Psoas muscle (tissue), 8 donors: ENCODE measurements around the gene PRR5L. TPM values are rescaled to one million over a fixed set of nuclear protein-coding genes. Genes with fewer than 3 reads are reported as not detected.

ENCODE experiments used
- ATAC-seq, 4 donors: fragments of 200-7000 bp; cut with Tn5 transposase; one replicate each; pipeline ENCODE4 v1.9.1; 2020; ENCODE audit warnings: moderate library complexity in 3 of 4, mild to moderate bottlenecking in 2 of 4
- DNase-seq, 2 donors: peaks; one replicate each; pipeline ENCODE4 v3.0.0-alpha.2; 2020
- H3K27ac ChIP-seq: fragments of 200-600 bp; one replicate; pipeline ENCODE4 v1.8.0; 2022
- H3K27me3 ChIP-seq, 3 donors: fragments of 200-600 bp in 1 of 3; one replicate each; pipeline versions ENCODE4 v1.6.1 to v1.8.0; 2013 to 2022; ENCODE audit warnings: low read length in 2 of 3, mild to moderate bottlenecking in 2 of 3, moderate library complexity in 1 of 3; ENCODE audit not compliant: insufficient read depth in 3 of 3
- H3K36me3 ChIP-seq, 2 donors: fragments of 200-600 bp in 1 of 2; one replicate each; pipeline versions ENCODE4 v1.6.1 to v1.8.0; 2013 to 2022; ENCODE audit warnings: low read depth in 1 of 2, mild to moderate bottlenecking in 1 of 2, moderate library complexity in 1 of 2; ENCODE audit not compliant: insufficient read depth in 1 of 2
- H3K4me1 ChIP-seq: fragments of 200-600 bp; one replicate; pipeline ENCODE4 v1.8.0; 2022
- H3K4me3 ChIP-seq: fragments of 200-600 bp; one replicate; pipeline ENCODE4 v1.8.0; 2022; ENCODE audit warnings: mild to moderate bottlenecking
- H3K9me3 ChIP-seq: fragments of 200-600 bp; one replicate; pipeline ENCODE4 v1.8.0; 2022
- WGBS, 3 donors: extraction: QIAGEN DNeasy Blood & Tissue Kit; methylation state at CpG; one replicate each; pipeline versions ENCODE4 v1.1.6 to v1.1.7; 2013; 5-methylcytosine and 5-hydroxymethylcytosine counted together
- intact Hi-C, 2 donors: fragments of 100-400 bp; cut with DNase I; formaldehyde crosslinking; loops; one replicate each; pipeline versions ENCODE4 v1.11.0 to v1.14.2; 2022
- polyA plus RNA-seq, 3 donors: library from polyadenylated mRNA; stranded (reverse); fragments of 200-250 nt; gene quantifications; one replicate each; pipeline ENCODE4 v1.2.3, GENCODE V29; 2013
- total RNA-seq, 4 donors: library from RNA; stranded (reverse); fragmentation: NEBNext Ultra II Directional in 2 of 4; extraction: Animal tissue kit (Norgen Biotek cat#: 25700) in 2 of 4; gene quantifications; one replicate each; pipeline versions ENCODE4 v1.2.1 to v1.2.4, GENCODE V29; 2021 to 2023
- TF ChIP-seq, protein P1 (sequence below): fragments of 200-600 bp; IDR thresholded peaks from one replicate; pipeline ENCODE4 v1.8.0; 2022; ENCODE audit warnings: antibody characterized with exemption
- donor health status: healthy with polysubstance abuse.
- donor health status: DM: no; HTN: no; CAD: no; lungs with moderate emphysema.
- donor health status: Bipolar disorder and iron deficiency.
- donor health status: healthy.
- donor health status: DM: yes; HTN: yes; CAD: no.
- donor health status: DM: no; HTN: no; CAD: no.
- donor health status: DM: no; HTN: no; CAD: no.
- donor health status: DM: yes; HTN: yes; CAD: no.

PRR5L gene
- total and polyA plus RNA-seq, 7 donors, result 0.39 to 2.5 (median 0.86) TPM

- intact Hi-C loops, result no loop called here
- peaks cover 17% of the 10 kb centered on the region for H3K4me1 ChIP-seq
- no peak for ATAC-seq
- WGBS, 3 donors, result 88 to 95% (median 94%) methylated on average over 7 of the region's 7 CpGs
- TF ChIP-seq, protein P1, sequence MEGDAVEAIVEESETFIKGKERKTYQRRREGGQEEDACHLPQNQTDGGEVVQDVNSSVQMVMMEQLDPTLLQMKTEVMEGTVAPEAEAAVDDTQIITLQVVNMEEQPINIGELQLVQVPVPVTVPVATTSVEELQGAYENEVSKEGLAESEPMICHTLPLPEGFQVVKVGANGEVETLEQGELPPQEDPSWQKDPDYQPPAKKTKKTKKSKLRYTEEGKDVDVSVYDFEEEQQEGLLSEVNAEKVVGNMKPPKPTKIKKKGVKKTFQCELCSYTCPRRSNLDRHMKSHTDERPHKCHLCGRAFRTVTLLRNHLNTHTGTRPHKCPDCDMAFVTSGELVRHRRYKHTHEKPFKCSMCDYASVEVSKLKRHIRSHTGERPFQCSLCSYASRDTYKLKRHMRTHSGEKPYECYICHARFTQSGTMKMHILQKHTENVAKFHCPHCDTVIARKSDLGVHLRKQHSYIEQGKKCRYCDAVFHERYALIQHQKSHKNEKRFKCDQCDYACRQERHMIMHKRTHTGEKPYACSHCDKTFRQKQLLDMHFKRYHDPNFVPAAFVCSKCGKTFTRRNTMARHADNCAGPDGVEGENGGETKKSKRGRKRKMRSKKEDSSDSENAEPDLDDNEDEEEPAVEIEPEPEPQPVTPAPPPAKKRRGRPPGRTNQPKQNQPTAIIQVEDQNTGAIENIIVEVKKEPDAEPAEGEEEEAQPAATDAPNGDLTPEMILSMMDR, result no peak
- no peaks in the 10 kb centered on the region for H3K9me3 ChIP-seq
- no peak overlapping the region for H3K4me3 ChIP-seq
- no peaks in the 10 kb centered on the region for H3K36me3 ChIP-seq
- H3K27me3 ChIP-seq, result no peaks in the 10 kb centered on the region
- DNase-seq, result no peak
- H3K27ac ChIP-seq, result no peak overlapping the region
Observed at GRCh38 chr11:36459046-36459445, 163.0 kb downstream of the PRR5L start.

- TF ChIP-seq, protein P1, result no peak
- no peak for DNase-seq
- no peak for ATAC-seq
- intact Hi-C loops, result no loop called here
- no peaks in the 10 kb centered on the region for H3K36me3 ChIP-seq
- H3K4me1 ChIP-seq, result peaks cover 17% of the 10 kb centered on the region
- H3K9me3 ChIP-seq, result no peaks in the 10 kb centered on the region
- 85 to 93% (median 92%) methylated on average over 10 of the region's 10 CpGs for WGBS, 3 donors
- H3K27ac ChIP-seq, result no peak overlapping the region
- H3K27me3 ChIP-seq, result no peaks in the 10 kb centered on the region
- H3K4me3 ChIP-seq, result no peak overlapping the region
Observed at GRCh38 chr11:36460220-36460619, 164.1 kb downstream of the PRR5L start.

DNA sequence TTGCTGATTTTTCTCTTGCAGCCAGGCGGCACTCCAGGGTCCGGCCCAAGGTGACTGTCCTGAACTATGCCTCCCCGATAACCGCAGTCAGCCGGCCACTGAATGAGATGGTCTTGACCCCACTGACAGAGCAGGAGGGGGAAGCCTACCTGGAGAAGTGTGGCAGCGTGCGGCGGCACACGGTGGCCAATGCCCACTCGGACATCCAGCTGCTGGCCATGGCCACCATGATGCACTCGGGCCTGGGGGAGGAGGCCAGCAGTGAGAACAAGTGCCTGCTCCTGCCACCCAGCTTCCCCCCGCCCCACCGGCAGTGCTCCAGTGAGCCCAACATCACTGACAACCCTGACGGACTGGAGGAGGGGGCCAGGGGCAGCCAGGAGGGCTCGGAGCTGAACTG lies 166.2 kb downstream of the PRR5L start:
- Histone ChIP-seq H3K27me3 (no peaks in the 10 kb centered on the region), H3K27ac (no peak overlapping the region), H3K9me3 (no peaks in the 10 kb centered on the region), H3K4me1 (no peaks in the 10 kb centered on the region), H3K4me3 (no peak overlapping the region), H3K36me3 (no peaks in the 10 kb centered on the region)
- TF ChIP-seq, protein P1, result no peak
- ATAC-seq (no peak), DNase-seq (no peak)
- 97 to 99% (median 97%) methylated on average over 14 to 15 of the region's 15 CpGs for WGBS, 3 donors
- intact Hi-C loops, result no loop called here

- H3K36me3 ChIP-seq, result no peaks in the 10 kb centered on the region
- 79 to 82% (median 79%) methylated on average over 3 of the region's 3 CpGs for WGBS, 3 donors
- H3K27me3 ChIP-seq, result no peaks in the 10 kb centered on the region
Observed at GRCh38 chr11:36463781-36464180, 167.7 kb downstream of the PRR5L start.

DNA sequence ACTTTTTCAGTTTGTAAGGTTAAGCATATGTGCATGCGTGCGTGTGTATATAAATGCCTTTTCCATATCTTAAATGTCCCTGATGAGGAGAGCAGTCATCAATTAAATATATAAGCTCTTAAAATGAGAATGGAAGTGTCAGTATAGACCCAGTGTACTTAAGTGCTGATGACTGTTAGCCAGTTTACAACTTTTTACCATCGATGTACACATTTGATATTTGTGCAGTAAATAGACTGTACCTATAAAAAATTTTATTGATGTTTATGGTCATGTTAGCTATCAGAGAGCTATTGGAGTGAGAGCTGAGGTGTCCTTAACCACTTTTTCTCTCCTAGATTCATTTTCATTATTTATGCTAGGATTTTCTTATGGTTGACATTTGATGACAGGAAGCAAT lies 168.6 kb downstream of the PRR5L start:
- Histone ChIP-seq H3K36me3 (no peaks in the 10 kb centered on the region), H3K27ac (no peak overlapping the region), H3K4me1 (peaks cover 8% of the 10 kb centered on the region), H3K4me3 (no peak overlapping the region), H3K9me3 (no peaks in the 10 kb centered on the region), H3K27me3 (no peaks in the 10 kb centered on the region)
- TF ChIP-seq, protein P1, result no peak
- ATAC-seq (no peak), DNase-seq (no peak)
- intact Hi-C loops, result no loop called here
- 79 to 98% (median 79%) methylated on average over 3 of the region's 3 CpGs for WGBS, 3 donors

More at GRCh38 chr11:36463781-36464180, 167.7 kb downstream of the PRR5L start:
- H3K27ac ChIP-seq, result no peak overlapping the region
- H3K4me3 ChIP-seq, result no peak overlapping the region
- intact Hi-C loops, result no loop called here
- DNase-seq (no peak), ATAC-seq (no peak)
- no peaks in the 10 kb centered on the region for H3K9me3 ChIP-seq
- TF ChIP-seq, protein P1, result no peak
- H3K4me1 ChIP-seq, result no peaks in the 10 kb centered on the region
